Skeletal muscle tissue (tissue), 4 donors: ENCODE results near the gene MAS1. TPM values are rescaled to one million over a fixed set of nuclear protein-coding genes. Genes with fewer than 3 reads are reported as not detected.

Experiments
- H3K27ac ChIP-seq: one replicate; pipeline ENCODE4 v1.7.0; 2013; ENCODE audit warnings: mild to moderate bottlenecking, low read depth, low read length, inconsistent platforms
- H3K27me3 ChIP-seq, 3 donors: one replicate each; pipeline ENCODE4 v1.7.0; 2013; ENCODE audit warnings: low read length in 3 of 3; ENCODE audit not compliant: control insufficient read depth in 3 of 3, insufficient read depth in 3 of 3
- H3K36me3 ChIP-seq, 3 donors: one replicate each; pipeline ENCODE4 v1.7.0; 2013; ENCODE audit warnings: low read length in 3 of 3; ENCODE audit not compliant: control insufficient read depth in 3 of 3, insufficient read depth in 3 of 3
- H3K4me1 ChIP-seq, 3 donors: one replicate each; pipeline ENCODE4 v1.7.0; 2013; ENCODE audit warnings: low read length in 3 of 3, mild to moderate bottlenecking in 3 of 3; ENCODE audit not compliant: control insufficient read depth in 3 of 3, insufficient read depth in 3 of 3
- H3K4me3 ChIP-seq, 3 donors: one replicate each; pipeline ENCODE4 v1.7.0; 2013; ENCODE audit warnings: low read length in 3 of 3
- H3K9ac ChIP-seq, 3 donors: one replicate each; pipeline ENCODE4 v1.7.0; 2013; ENCODE audit warnings: low read length in 3 of 3, mild to moderate bottlenecking in 3 of 3, moderate library complexity in 2 of 3, low read depth in 1 of 3
- H3K9me3 ChIP-seq, 3 donors: one replicate each; pipeline ENCODE4 v1.7.0; 2013; ENCODE audit warnings: low read length in 3 of 3; ENCODE audit not compliant: control insufficient read depth in 3 of 3
- total RNA-seq: library from RNA; depleted of rRNA; stranded (reverse); fragments of >200 nt; gene quantifications from one replicate; pipeline ENCODE4 v1.2.3, GENCODE V29; 2014
- donor health status: Osteomylitis.

Gene MAS1
- total RNA-seq, 1 donor from 2014 or later: under 0.01 TPM

DNA sequence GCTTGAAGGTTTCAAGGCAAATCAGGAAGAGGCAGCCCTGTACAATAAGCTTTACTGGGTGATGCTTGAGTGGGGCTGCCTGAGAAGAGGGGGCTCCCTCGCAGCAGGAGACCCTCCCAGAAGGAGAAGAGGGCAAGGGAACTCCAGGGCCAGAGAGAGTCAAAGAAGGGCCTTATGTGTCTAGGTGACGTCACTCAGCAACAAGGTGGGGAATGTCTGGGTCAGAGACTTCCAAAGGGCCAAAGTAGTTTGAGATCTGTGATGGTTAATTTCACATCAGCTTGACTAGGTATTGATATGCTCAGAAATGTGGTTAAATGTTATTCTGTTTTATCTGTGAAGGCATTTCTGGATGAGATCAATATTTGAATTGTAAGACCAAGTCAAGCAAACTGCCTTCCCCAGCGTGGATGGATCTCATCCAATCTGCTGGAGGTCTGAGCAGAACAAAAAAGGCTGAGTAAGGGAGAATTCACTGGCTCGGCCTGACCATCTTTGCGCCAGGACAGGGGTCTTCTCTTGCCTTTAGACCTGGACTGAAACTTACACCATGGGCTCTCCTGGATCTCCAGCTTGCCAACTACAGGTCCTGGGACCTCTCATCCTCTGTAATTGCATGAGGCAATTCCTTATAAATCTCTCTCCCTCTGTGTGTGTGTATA, 35.9 kb downstream of the MAS1 start:
- Histone ChIP-seq H3K9ac (no peak overlapping the region), H3K9me3 (no peaks in the 10 kb centered on the region), H3K36me3 (no peaks in the 10 kb centered on the region), H3K4me1 (peaks cover 0 to 3% (median 0%) of the 10 kb centered on the region in 3 donors), H3K4me3 (no peak overlapping the region), H3K27ac (no peak overlapping the region), H3K27me3 (no peaks in the 10 kb centered on the region)

DNA sequence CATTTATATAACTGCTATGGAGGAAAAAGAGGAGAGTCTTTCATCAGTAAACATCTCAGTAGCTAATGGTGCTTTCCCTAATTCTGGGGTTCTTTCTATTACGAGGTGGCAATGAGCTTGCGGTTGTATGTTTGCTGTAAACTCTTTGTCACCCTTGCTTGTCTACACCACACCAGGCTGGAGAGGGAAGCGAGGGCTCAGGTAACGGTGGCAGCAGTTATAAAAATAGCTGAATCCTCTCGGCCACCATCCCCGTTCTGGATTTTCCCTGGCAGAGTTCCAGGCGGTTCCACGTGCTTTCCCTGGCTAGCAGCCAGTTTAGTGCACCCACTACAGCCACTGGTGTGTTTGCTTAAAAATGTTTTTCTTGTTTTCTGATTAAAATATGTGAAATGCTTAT, 39.0 kb downstream of the MAS1 start:
- no peak overlapping the region for H3K4me3 ChIP-seq
- H3K27me3 ChIP-seq: no peaks in the 10 kb centered on the region

DNA sequence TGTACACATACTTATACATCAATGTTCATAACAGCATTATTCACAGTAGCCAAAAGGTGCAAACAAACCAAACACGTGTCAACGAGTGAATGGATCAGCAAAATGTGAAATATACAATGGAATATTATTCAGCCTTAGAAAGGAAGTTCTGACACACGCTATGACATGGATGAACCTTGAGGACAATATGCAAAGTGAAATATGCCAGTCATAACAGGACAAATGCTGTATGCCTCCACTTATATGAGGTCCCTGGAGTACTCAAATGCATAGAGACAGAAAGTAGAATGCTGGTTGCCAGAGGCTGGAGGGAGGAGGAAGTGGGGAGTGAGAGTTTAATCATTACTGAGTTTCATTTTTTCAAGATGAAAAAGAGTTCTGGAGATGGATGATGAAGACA, 40.3 kb downstream of the MAS1 start:
- Histone ChIP-seq H3K9me3 (peaks cover 0 to 4% (median 0%) of the 10 kb centered on the region in 3 donors), H3K27ac (no peak overlapping the region), H3K4me1 (peaks cover 0 to 3% (median 0%) of the 10 kb centered on the region in 3 donors), H3K36me3 (no peaks in the 10 kb centered on the region), H3K4me3 (no peak overlapping the region), H3K27me3 (no peaks in the 10 kb centered on the region), H3K9ac (no peak overlapping the region)

More for the DNA sequence above, 39.0 kb downstream of the MAS1 start:
- H3K4me1 ChIP-seq: peaks cover 0 to 3% (median 0%) of the 10 kb centered on the region in 3 donors
- no peak overlapping the region for H3K27ac ChIP-seq
- H3K9me3 ChIP-seq: no peaks in the 10 kb centered on the region
- H3K36me3 ChIP-seq: no peaks in the 10 kb centered on the region
- H3K9ac ChIP-seq: no peak overlapping the region

DNA sequence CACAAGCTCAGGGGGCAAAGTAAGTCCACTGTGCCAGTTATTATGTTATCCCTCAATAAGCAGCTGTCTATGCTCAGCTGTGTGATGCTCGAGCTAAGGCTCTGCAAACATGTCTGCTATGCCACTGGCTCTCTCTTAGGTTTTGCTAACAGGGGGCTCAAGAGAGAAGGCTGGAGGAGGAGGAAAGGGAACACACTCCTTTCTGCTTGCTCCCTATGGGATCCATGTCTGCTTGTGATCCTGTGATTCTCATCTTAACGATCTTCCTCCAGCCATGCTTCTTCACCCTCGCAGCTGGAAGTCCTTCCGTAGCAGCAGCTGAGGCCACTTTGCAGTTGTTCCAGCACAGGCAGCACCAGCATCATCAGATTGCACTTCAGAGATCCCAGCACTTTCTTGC, 41.1 kb downstream of the MAS1 start:
- Histone ChIP-seq H3K9me3 (peaks cover 0 to 4% (median 0%) of the 10 kb centered on the region in 3 donors), H3K27me3 (no peaks in the 10 kb centered on the region), H3K36me3 (no peaks in the 10 kb centered on the region), H3K9ac (no peak overlapping the region), H3K27ac (no peak overlapping the region), H3K4me1 (peaks cover 0 to 3% (median 0%) of the 10 kb centered on the region in 3 donors), H3K4me3 (no peak overlapping the region)

DNA sequence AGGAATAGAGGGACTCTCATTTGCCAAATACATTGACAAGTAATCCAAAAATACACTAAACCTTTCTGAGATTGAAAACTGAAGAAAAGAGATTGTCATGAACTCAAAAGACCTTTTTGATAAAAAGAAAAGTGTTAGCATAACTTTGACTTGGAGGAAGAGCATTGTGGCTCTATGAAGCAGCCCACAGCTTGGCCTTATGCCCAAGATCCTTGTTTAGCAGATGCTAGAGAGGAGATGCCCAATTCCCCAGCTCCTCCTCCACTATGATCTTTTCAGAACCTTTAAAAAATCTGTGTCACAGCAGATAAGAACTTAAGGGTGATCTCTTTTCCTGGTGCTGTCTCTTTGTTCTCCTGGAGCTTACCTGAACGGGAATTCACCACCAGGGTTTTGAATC, 42.3 kb downstream of the MAS1 start:
- H3K27me3 ChIP-seq: no peaks in the 10 kb centered on the region
- H3K9me3 ChIP-seq: peaks cover 0 to 4% (median 0%) of the 10 kb centered on the region in 3 donors
- H3K4me1 ChIP-seq: peaks cover 0 to 3% (median 0%) of the 10 kb centered on the region in 3 donors
- H3K27ac ChIP-seq: no peak overlapping the region
- no peak overlapping the region for H3K4me3 ChIP-seq
- H3K9ac ChIP-seq: no peak overlapping the region
- no peaks in the 10 kb centered on the region for H3K36me3 ChIP-seq

DNA sequence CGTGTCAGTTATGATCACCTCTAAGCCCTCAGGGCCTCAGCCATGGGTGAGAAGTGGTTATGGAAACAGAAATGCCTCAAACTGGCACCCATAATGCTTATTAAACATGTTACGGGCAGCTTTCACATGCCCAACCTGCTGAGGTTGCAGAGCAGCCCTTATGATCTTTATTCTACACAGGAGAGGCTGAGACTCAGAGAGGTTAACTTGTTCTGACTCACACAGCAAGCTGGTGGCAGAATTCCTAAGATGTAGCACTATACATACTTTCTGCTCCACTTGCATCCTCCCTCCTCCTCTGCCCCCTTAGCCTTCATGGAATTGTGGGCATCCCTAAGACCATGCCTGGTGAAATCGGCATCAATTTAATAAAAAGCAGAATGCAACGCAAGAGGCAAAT, 43.4 kb downstream of the MAS1 start:
- Histone ChIP-seq H3K36me3 (no peaks in the 10 kb centered on the region), H3K27ac (no peak overlapping the region), H3K9ac (no peak overlapping the region), H3K4me1 (peaks cover 0 to 3% (median 0%) of the 10 kb centered on the region in 3 donors), H3K4me3 (no peak overlapping the region), H3K27me3 (no peaks in the 10 kb centered on the region), H3K9me3 (peaks cover 0 to 4% (median 0%) of the 10 kb centered on the region in 3 donors)

DNA sequence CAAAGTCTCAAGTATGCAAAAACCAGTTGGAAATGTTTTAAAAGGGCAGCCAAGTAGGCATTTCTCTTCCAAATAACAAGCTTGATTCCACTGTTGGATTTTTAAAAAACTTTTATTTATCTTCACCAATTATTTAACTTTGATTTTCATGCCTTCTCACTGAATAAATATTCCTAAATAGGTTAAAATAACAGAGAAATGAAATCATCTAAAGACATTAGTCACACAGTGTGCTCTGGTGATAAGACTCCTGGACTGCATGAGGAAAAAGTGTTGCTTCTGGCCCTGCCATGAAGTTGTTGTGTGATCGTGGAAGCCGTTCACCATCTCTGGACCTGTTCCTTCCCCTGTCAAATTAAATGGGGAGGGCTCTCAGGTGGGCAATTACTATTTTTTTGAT, 44.3 kb downstream of the MAS1 start:
- H3K36me3 ChIP-seq: no peaks in the 10 kb centered on the region
- no peak overlapping the region for H3K27ac ChIP-seq
- no peaks in the 10 kb centered on the region for H3K27me3 ChIP-seq
- peaks cover 0 to 4% (median 0%) of the 10 kb centered on the region in 3 donors for H3K9me3 ChIP-seq
- no peak overlapping the region for H3K9ac ChIP-seq
- no peak overlapping the region for H3K4me3 ChIP-seq
- H3K4me1 ChIP-seq: no peaks in the 10 kb centered on the region

DNA sequence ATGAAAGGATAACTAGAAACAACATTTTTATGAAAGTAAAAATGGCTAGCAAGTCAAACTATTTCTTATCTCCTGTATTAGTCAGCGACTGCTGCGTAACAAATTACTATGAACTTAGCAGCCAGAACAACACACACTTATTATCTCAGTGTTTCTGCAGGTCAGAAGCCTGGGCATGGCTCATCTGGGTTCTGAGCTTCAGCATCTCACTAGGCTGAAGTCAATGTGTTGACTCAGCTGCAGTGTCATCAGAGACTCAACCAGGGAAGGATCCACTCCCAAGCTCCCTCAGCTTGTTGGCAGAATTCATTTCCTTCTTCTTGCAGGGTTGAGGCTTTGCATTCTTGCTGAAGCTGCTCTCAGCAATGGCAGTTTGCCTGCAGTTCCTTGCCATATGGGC, 44.8 kb downstream of the MAS1 start:
- Histone ChIP-seq H3K4me1 (no peaks in the 10 kb centered on the region), H3K27ac (no peak overlapping the region), H3K36me3 (no peaks in the 10 kb centered on the region)

DNA sequence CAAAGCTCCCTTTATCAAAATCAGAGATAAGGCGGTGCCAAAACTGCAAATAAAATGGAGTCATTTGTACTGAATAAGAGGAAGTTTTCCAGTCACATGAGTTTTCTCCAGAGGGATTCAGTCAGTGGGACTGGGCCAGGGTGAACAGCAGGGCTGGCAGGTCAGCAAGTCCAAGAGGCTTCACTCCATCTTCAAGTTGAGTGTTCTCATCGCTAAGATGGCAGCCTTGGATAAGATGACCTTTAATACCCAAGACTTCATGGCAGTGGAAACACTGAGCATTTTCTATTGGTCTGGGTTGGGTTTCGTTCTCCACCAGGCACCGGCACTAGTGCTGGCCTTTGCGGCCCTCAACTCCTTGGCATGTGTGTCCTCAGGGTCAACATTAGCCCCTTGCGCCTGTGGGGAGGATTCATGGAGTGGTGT, 48.8 kb downstream of the MAS1 start:
- peaks cover 0 to 4% (median 0%) of the 10 kb centered on the region in 3 donors for H3K9me3 ChIP-seq
- H3K27ac ChIP-seq: no peak overlapping the region
- no peak overlapping the region for H3K4me3 ChIP-seq
- no peak overlapping the region for H3K9ac ChIP-seq
- H3K4me1 ChIP-seq: peaks cover 0 to 9% (median 9%) of the 10 kb centered on the region in 3 donors
- no peaks in the 10 kb centered on the region for H3K27me3 ChIP-seq
- no peaks in the 10 kb centered on the region for H3K36me3 ChIP-seq

More for the DNA sequence above, 44.8 kb downstream of the MAS1 start:
- Histone ChIP-seq H3K27me3 (no peaks in the 10 kb centered on the region), H3K9ac (no peak overlapping the region), H3K4me3 (no peak overlapping the region), H3K9me3 (peaks cover 0 to 4% (median 0%) of the 10 kb centered on the region in 3 donors)
